Measurements from ENCODE around the gene MYT1.
"Not testable (repeated sequence)": the region's sequence is repeated elsewhere in the genome, so short reads cannot be mapped to it uniquely, and the experiment has no call there.

MYT1 gene

GRCh38 chr20:64231621-64232550, 67.6 kb downstream of the MYT1 start:
- no peak for DNase-seq (ENCODE audit: low read depth)

- no peak for DNase-seq (ENCODE audit: low read depth)
Observed at GRCh38 chr20:64232794-64233193, 68.5 kb downstream of the MYT1 start.

GRCh38 chr20:64233725-64234124, 69.5 kb downstream of the MYT1 start:
- no peak for DNase-seq (ENCODE audit: low read depth)

GRCh38 chr20:64234291-64234791, 70.1 kb downstream of the MYT1 start:
- DNase-seq (ENCODE audit: low read depth), result no peak

GRCh38 chr20:64234921-64235565, 70.8 kb downstream of the MYT1 start:
- not testable (repeated sequence) for DNase-seq (ENCODE audit: low read depth)

GRCh38 chr20:64236137-64237088, 72.2 kb downstream of the MYT1 start:
- no peak for DNase-seq (ENCODE audit: low read depth)

GRCh38 chr20:64237316-64237715, 73.1 kb downstream of the MYT1 start:
- no peak for DNase-seq (ENCODE audit: low read depth)

- no peak for DNase-seq (ENCODE audit: low read depth)
Observed at GRCh38 chr20:64238115-64238825, 74.0 kb downstream of the MYT1 start.

- DNase-seq (ENCODE audit: low read depth), result no peak
Observed at GRCh38 chr20:64238851-64239387, 74.7 kb downstream of the MYT1 start.

- DNase-seq (ENCODE audit: low read depth), result no peak
Observed at GRCh38 chr20:64239449-64240242, 75.4 kb downstream of the MYT1 start.

GRCh38 chr20:64240243-64241015, 76.2 kb downstream of the MYT1 start:
- DNase-seq (ENCODE audit: low read depth), result no peak

- no peak for DNase-seq (ENCODE audit: low read depth)
Observed at GRCh38 chr20:64241061-64241460, 76.8 kb downstream of the MYT1 start.

GRCh38 chr20:64242003-64242796, 77.9 kb downstream of the MYT1 start:
- DNase-seq (ENCODE audit: low read depth), result no peak

- DNase-seq (ENCODE audit: low read depth), result no peak
Observed at GRCh38 chr20:64242797-64243475, 78.7 kb downstream of the MYT1 start.

GRCh38 chr20:64244281-64244805, 80.1 kb downstream of the MYT1 start:
- DNase-seq (ENCODE audit: low read depth), result no peak

- no peak for DNase-seq (ENCODE audit: low read depth)
Observed at GRCh38 chr20:64244870-64245603, 80.8 kb downstream of the MYT1 start.

Data from stromal cell of bone marrow (primary cell).